Endothelial cell of umbilical vein (primary cell): ENCODE results near the gene DDX42.

Experiments
- MYC ChIP-seq: IDR thresholded peaks from one replicate; pipeline ENCODE4 v1.6.1; 2011; ENCODE audit warnings: mild to moderate bottlenecking, low read depth, low read length
- POLR2A ChIP-seq: IDR thresholded peaks from 2 replicates; pipeline ENCODE4 v1.6.1; 2012; ENCODE audit warnings: low read depth, mild to moderate bottlenecking, control low read depth, low read length
- POLR2AphosphoS5 ChIP-seq: IDR thresholded peaks from 2 replicates; pipeline ENCODE4 v1.6.1; 2012; ENCODE audit warnings: low read depth, mild to moderate bottlenecking, control low read depth, low read length, moderate library complexity; ENCODE audit not compliant: insufficient read depth
- TF ChIP-seq, protein P1 (sequence below), 2 donors: IDR thresholded peaks; 1 replicate in 1 of 2; 2 replicates in 1 of 2; pipeline ENCODE4 v1.5.1; 2011; ENCODE audit warnings: low read length in 2 of 2, mild to moderate bottlenecking in 2 of 2, moderate library complexity in 2 of 2, control low read depth in 1 of 2, inconsistent platforms in 1 of 2, low read depth in 1 of 2; ENCODE audit not compliant: insufficient read depth in 1 of 2; ENCODE audit errors: extremely low read depth in 1 of 2
- TF ChIP-seq, protein P2 (sequence below): IDR thresholded peaks from 2 replicates; pipeline ENCODE4 v1.6.1; 2011; ENCODE audit not compliant: insufficient read depth, insufficient read length

DNA sequence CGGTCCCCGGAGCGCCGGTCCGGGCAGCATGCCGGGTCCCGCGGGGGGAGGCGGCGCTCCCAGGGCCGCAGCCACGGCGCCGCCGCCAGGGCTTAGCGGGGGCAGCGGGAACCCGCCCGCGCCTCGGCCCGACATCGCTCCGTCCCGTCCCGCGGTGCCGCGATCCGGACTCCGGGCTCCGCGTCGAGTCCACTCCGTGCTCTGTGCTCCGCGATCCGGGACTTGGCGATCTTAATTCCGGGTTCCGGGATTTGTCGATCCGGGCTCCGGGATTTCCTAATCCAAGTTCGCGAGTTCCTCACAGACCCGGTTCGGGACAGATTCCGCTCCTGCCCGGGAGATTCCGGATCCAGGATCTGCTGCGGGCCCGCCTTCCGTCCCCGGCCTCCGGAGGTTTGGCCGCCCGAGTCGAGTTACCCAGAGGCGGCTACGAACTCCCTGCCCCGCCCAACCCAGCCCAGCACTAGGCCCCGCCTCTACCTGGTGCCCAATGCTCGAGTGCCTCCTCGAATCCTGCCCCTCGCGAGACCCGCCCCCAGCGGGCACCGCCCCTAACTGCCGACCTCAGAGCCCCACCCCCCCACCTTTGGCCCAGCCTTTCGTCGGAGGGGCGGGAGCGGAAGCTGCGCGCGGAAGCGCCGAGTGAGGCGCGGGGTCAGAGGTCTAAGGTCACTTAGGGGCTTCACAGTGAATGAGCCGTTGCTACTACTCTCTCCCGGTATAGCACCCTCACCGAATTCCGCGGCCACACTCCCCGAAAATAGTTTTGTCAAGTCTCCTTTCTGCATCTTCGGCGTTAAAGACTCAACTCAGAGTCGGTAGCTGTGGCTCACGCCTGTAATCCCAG is 68.8 kb downstream of the DDX42 start, which contains the start of gene SMARCD2:
- TF ChIP-seq MYC (no peak), POLR2AphosphoS5 (peak; percentile 93), POLR2A (peak; percentile 59)
- TF ChIP-seq, protein P1, sequence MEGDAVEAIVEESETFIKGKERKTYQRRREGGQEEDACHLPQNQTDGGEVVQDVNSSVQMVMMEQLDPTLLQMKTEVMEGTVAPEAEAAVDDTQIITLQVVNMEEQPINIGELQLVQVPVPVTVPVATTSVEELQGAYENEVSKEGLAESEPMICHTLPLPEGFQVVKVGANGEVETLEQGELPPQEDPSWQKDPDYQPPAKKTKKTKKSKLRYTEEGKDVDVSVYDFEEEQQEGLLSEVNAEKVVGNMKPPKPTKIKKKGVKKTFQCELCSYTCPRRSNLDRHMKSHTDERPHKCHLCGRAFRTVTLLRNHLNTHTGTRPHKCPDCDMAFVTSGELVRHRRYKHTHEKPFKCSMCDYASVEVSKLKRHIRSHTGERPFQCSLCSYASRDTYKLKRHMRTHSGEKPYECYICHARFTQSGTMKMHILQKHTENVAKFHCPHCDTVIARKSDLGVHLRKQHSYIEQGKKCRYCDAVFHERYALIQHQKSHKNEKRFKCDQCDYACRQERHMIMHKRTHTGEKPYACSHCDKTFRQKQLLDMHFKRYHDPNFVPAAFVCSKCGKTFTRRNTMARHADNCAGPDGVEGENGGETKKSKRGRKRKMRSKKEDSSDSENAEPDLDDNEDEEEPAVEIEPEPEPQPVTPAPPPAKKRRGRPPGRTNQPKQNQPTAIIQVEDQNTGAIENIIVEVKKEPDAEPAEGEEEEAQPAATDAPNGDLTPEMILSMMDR (IDR thresholded peaks at IDR 0.05; ENCODE audit: extremely low read depth in 1 of 2, insufficient read depth in 1 of 2, low read depth in 1 of 2, low read length in 2 of 2), result no peak
- TF ChIP-seq, protein P2, sequence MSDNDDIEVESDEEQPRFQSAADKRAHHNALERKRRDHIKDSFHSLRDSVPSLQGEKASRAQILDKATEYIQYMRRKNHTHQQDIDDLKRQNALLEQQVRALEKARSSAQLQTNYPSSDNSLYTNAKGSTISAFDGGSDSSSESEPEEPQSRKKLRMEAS, result no peak
